Measurements from ENCODE around the gene MTO1.
"Not testable (repeated sequence)": the region's sequence is repeated elsewhere in the genome, so short reads cannot be mapped to it uniquely, and the experiment has no call there.

MTO1 gene

GRCh38 chr6:73532293-73532692, 70.8 kb downstream of the MTO1 start:
- DNase-seq = no peak

DNA sequence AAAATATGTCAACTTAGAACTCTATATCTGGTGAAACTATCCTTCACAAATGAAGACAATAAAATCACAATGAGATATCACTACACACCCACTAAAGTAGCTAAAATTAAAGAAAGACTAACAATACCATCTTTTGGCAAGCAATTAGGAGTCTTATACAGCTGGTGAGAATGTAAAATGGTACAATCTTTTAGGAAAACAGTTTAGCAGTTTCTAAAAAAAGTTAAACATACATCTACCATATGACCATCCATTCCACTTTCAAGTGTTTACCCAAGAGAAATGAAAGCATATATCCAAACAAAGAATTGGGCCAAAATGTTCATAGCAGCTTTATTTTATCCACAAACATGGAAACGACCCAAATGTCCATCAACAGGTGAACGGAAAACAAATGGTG, 73.1 kb downstream of the MTO1 start:
- no peak for DNase-seq

- no peak for DNase-seq
Measured at GRCh38 chr6:73537677-73538076, 76.1 kb downstream of the MTO1 start.

DNA sequence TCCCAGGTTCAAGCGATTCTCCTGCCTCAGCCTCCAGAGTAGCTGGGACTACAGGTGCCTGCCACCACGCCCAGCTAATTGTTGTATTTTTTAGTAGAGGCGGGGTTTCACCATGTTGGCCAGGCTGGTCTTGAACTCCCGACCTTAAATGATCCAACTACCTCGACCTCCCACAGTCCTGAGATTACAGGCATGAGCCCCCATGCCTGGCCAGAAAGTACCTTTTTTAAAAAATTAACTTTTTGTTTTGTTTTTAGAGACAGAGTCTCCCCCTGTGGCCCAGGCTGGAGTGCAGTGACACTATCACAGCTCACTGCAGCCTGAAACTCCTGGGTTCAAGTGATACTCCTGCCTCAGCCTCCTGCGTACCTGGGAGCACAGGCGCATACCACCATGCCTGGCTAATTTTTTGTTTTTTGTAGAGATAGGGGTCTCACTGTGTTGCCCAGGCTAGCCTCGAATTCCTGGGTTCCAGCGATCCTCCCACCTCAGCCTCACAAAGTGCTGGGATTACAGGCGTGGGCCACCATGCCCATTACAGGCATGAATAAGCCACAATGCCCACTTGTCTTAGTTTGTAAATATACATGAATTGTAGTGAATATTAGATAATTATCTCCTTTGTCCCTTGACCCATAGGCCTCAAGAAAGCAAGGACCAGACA, 76.7 kb downstream of the MTO1 start:
- DNase-seq = no peak

GRCh38 chr6:73542481-73542880, 80.9 kb downstream of the MTO1 start:
- DNase-seq = not testable (repeated sequence)

GRCh38 chr6:73542891-73543290, 81.4 kb downstream of the MTO1 start:
- DNase-seq = no peak

DNA sequence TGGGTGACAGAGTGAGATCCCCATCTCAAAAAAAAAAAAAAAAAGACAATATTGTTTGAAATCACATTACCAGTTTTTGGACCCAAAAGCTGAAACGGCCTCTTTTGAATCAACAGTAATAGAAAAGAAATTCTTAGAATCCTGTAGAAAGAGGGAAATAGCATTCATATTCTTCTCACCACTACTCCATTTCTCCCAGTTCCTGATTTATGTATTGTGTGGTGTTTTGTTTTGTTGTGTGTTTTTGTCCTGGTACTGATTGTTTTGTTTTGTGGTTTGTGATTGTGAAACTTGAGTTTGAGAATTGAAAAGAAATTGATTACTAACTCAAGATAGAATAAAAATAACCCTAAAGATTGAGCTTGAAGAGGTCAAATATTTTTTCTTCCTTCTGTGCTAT, 85.5 kb downstream of the MTO1 start:
- no peak for DNase-seq

GRCh38 chr6:73548458-73549446, 87.2 kb downstream of the MTO1 start:
- DNase-seq = no peak

- not testable (repeated sequence) for DNase-seq
Measured at GRCh38 chr6:73551115-73551514, 89.6 kb downstream of the MTO1 start.

GRCh38 chr6:73555380-73555949, 93.9 kb downstream of the MTO1 start:
- DNase-seq = not testable (repeated sequence)

DNA sequence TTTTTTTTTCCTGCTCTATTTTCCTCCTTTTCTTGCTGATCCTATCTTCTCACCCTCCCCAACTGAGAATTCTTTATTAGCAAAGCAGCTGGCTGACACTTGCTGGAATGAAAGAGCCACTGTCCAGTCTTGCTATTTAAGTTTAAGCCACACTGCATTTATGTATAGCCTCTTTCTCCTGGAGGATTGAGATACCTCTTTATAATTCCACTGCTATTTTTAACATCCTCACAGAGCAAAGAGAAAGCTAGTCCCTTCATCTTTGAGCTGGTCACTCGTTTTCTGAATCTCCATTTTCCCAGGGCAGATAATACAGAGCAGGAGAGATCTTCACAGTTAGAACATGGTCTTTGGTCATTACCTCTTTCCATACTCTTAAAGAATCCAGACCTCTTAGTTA, 95.3 kb downstream of the MTO1 start:
- DNase-seq = no peak

Measured in NCI-H1105 treated with DMSO at 0.1 percent for 48 hours (cell line).